GM18861 (cell line): ENCODE measurements around the gene VPS33B.

Experiments used
- ATAC-seq: cut with Tn5 transposase; IDR thresholded peaks from one replicate; pipeline ENCODE4 v1.9.1; 2021; ENCODE audit not compliant: unreplicated experiment

The VPS33B gene

GRCh38 chr15:90953947-90954711 is 68.3 kb downstream of the VPS33B start:
- ATAC-seq: no peak

GRCh38 chr15:90952901-90953677 is 69.3 kb downstream of the VPS33B start:
- no peak for ATAC-seq

DNA sequence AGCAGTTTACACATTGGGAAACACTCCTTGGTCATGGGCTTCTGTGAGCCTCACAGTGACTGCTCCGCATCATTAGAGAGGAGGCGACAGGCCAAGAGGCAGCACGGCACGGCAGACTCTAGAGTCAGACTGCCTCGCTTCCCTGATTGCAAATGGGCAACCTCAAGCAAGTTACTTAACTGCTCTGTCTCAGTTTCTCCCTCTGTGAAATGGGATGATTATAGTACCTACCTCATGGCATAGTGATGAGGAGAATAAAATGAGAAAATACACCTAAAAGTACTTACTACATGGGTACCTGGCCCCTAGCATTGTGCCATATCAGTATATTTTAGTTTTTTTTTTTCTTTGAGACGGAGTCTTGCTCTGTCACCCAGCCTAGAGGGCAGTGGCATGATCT is 71.7 kb downstream of the VPS33B start:
- ATAC-seq: no peak

- no peak for ATAC-seq
These were observed 72.3 kb downstream of the VPS33B start for GRCh38 chr15:90949979-90950675.
